ENCODE measurements around the gene METTL25B. TPM values are rescaled to one million over a fixed set of nuclear protein-coding genes. Genes with fewer than 3 reads are reported as not detected.
A peak's percentile ranks its signal among the peaks of the same experiment; 100 is the strongest.

METTL25B gene
- total RNA-seq, 1 donor, result 10.9 TPM

DNA sequence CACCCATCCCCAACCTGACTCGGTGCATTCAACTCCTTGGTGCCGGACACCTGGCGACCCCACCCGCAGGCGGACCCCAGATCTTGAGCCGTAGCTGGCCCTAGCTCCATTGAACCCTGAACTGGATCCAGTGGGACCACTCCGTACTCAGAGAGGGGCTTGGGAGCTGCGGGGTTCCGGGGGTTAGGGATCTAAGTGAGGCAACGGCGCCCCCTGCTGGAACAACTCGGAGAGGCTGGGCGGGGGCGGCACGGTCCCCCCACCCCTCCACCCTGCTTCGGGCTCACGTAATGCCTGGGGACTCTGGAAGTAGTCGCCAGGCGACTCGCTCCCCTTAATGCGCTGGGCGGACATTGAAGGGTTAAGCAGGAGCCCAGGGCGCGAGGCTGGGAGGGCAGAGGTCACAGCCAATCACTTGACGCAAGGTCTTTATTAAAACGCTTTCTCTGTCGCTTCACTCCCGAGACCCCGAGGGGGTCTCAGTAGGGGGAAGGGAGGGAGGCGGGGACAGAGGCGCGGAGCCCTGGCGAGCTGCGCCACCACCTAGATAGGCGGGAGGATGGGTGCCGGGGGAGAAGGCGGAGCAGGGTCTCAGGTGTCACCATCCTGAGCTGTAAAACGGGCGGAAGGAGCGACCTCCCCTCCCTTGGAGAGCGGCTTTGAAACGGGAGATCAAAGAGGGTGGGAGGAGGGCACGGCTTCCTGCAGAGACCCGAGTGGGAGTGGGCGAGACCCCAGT, 22.2 kb upstream of the METTL25B start:
- TF ChIP-seq, protein P1, sequence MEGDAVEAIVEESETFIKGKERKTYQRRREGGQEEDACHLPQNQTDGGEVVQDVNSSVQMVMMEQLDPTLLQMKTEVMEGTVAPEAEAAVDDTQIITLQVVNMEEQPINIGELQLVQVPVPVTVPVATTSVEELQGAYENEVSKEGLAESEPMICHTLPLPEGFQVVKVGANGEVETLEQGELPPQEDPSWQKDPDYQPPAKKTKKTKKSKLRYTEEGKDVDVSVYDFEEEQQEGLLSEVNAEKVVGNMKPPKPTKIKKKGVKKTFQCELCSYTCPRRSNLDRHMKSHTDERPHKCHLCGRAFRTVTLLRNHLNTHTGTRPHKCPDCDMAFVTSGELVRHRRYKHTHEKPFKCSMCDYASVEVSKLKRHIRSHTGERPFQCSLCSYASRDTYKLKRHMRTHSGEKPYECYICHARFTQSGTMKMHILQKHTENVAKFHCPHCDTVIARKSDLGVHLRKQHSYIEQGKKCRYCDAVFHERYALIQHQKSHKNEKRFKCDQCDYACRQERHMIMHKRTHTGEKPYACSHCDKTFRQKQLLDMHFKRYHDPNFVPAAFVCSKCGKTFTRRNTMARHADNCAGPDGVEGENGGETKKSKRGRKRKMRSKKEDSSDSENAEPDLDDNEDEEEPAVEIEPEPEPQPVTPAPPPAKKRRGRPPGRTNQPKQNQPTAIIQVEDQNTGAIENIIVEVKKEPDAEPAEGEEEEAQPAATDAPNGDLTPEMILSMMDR (IDR thresholded peaks at IDR 0.05; ENCODE audit: insufficient read depth, low read length), result peak; percentile 78
- peak; percentile 73 for DNase-seq (ENCODE audit: low read depth)
- H3K4me3 ChIP-seq (ENCODE audit: low read depth, low read length), result peak overlapping the region; percentile 79

DNA sequence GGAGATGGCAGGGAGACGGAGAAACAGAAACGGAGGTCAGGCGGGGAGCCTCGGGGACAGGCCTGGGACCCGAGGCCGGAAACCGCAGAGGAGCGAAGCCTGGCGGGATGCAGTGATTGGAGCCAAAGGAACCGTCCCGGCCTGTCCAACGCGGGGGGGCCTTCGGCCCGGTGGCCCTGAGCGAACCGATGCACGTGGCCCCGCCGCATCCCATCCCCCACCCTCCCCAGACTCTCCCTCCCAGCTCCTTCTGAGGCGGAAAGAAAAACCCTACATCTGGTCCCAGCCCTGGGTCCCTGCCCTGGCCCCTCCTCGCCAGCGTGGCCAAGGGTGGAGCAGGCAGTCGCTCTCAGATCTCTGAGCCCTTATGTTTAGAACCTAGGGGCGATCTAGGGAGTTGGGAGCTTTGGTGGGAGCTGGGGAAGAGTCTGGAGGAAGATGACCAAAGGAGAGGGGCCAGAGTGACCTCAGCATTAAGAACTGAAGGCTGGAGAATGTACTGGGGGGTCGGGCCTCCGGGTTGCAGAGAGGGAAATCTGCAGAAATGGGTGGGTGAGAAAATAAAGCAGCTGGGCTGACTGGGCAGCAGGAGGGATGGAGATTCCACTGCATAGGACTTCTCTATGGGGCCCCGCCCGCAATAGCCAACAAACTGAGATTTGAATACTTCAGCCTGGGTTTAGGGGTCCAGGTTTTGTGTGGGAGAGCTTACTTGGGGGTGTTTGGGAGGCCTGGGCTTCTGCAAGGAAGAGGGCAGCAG, 21.4 kb upstream of the METTL25B start:
- TF ChIP-seq, protein P1 (IDR thresholded peaks at IDR 0.05; ENCODE audit: insufficient read depth, low read length), result no peak
- DNase-seq (ENCODE audit: low read depth), result peak; percentile 85
- H3K4me3 ChIP-seq (ENCODE audit: low read depth, low read length), result peak overlapping the region; percentile 79

DNA sequence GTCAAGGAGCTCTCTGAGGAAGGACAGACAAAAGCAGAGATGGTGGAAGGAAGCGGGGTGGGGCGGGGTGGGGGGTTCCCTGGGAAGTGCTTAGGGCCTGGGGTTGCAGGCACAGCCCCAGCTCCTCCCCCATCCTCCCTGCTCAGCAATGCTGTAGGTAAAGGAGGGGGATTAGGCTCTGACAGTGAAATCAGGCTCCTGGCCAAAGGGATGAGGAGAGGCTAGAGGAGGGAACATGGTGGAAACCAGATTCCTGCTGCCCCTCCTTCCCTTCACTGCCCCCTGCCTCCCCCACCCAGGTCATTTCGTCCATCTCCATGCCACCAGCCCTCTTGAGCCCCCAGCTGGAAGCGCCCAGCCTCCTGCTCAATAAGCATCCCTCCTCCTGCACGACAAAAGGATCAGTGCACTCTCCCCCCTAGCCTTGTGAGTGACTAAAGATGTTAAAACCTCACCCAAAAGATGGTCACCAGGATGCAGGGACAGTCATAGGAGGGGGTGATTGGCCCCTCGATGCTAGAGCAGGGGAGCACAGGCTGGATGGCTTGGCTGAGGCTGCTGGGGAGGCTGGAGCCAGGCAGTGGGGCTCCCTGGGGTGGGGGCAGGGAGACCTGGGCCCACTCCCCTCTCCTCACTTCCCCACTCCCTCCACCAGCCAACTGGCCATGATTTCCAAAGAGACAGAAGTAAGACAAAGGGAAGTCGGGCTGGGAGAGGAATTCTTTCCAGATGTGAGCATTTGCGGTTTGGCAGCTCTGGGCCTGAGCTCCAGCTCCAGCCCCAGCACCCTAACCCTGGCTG, 20.7 kb upstream of the METTL25B start:
- peak; percentile 77 for DNase-seq (ENCODE audit: low read depth)
- TF ChIP-seq, protein P1 (IDR thresholded peaks at IDR 0.05; ENCODE audit: insufficient read depth, low read length), result no peak
- H3K4me3 ChIP-seq (ENCODE audit: low read depth, low read length), result peak overlapping the region; percentile 17

DNA sequence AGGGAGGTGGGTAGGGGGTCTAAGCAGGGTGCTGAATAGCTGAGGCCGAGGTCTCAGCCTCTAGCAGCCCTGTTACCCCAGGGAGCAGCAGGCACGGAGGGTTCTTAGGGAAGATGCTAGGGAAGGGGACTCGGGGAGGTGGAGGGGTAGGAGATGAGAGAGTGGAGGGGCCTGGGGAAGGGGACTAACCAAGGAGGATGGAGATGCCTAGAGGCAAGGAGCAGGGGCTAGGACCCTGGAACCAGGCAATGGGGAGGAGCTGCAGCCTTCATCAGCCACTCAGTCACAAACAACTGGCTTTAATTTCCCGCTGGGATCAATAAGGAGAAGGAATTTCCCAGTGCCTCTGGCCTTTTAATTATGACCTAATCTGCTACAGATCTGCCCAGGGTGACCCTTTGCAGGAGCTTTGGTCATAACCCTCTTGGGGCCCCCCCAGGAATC, 20.0 kb upstream of the METTL25B start:
- DNase-seq (ENCODE audit: low read depth), result no peak
- H3K4me3 ChIP-seq (ENCODE audit: low read depth, low read length), result no peak overlapping the region
- TF ChIP-seq, protein P1 (IDR thresholded peaks at IDR 0.05; ENCODE audit: insufficient read depth, low read length), result no peak

DNA sequence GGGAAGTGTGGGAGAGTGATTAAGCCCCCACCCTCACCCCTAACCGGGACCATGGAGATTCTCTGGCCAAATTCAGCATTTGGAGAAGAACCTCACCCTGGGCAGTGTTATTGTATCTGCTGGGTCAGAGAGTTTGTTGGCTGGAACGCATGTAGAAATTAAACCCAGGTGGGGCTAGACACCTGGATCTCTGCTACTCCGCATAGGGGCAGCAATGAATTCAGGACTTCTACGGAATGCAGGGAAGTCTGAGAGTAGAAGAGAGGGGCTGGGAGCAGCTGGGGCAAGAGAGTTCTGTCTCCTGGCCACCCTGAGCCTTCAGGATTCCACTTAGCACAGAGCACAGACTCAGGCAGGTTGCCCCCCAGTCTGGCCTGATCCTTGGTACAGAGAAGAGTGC, 19.2 kb upstream of the METTL25B start:
- no peak overlapping the region for H3K4me3 ChIP-seq (ENCODE audit: low read depth, low read length)
- TF ChIP-seq, protein P1 (IDR thresholded peaks at IDR 0.05; ENCODE audit: insufficient read depth, low read length), result no peak
- no peak for DNase-seq (ENCODE audit: low read depth)

DNA sequence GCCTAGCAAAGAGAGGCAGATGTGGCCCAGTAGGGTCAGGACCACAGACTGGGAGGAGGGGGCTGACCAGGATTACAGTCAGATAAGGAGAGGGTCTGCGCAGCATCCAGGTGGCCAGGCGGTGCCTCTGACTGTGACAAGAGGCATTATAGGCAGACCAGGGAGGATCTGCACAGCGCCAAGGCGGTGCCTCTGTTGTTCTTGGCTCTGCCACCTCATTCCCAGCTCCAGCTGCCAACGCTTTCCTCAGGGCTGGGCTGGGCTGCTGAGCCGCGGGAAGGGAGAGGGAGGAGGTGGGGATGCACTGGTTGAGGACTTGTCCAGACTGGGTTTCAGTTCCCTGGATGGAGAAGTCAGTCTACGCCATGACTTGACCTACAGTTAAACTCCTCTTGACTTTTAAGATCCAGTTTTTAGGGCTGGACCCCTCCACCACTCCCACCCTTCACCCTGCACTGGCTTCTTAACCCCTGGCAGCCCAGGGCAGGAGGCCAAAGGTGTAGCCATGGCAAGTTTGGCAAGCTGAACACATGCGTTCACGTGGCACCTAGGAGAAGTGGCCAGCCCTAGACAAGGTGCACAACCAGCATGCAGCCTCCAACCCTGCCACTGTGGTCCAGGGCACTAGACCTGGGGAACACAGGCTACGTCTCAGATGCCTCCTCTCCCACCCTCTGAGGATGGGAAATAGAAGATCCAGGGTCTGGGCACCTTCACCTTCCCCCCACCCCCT, 18.3 kb upstream of the METTL25B start:
- H3K4me3 ChIP-seq (ENCODE audit: low read depth, low read length), result no peak overlapping the region
- peak; percentile 88 for DNase-seq (ENCODE audit: low read depth)
- TF ChIP-seq, protein P1 (IDR thresholded peaks at IDR 0.05; ENCODE audit: insufficient read depth, low read length), result no peak
